ENCODE results near the gene FGGY.
"Not testable (repeated sequence)": the region's sequence is repeated elsewhere in the genome, so short reads cannot be mapped to it uniquely, and the experiment has no call there.

DNA sequence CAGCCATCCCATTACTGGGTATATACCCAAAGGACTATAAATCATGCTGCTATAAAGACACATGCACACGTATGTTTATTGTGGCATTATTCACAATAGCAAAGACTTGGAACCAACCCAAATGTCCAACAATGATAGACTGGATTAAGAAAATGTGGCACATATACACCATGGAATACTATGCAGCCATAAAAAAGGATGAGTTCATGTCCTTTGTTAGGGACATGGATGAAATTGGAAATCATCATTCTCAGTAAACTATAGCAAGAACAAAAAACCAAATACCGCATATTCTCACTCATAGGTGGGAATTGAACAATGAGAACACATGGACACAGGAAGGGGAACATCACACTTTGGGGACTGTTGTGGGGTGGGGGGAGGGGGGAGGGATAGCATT, 241.6 kb downstream of the FGGY start:
- TF ChIP-seq, protein P1, sequence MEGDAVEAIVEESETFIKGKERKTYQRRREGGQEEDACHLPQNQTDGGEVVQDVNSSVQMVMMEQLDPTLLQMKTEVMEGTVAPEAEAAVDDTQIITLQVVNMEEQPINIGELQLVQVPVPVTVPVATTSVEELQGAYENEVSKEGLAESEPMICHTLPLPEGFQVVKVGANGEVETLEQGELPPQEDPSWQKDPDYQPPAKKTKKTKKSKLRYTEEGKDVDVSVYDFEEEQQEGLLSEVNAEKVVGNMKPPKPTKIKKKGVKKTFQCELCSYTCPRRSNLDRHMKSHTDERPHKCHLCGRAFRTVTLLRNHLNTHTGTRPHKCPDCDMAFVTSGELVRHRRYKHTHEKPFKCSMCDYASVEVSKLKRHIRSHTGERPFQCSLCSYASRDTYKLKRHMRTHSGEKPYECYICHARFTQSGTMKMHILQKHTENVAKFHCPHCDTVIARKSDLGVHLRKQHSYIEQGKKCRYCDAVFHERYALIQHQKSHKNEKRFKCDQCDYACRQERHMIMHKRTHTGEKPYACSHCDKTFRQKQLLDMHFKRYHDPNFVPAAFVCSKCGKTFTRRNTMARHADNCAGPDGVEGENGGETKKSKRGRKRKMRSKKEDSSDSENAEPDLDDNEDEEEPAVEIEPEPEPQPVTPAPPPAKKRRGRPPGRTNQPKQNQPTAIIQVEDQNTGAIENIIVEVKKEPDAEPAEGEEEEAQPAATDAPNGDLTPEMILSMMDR (IDR thresholded peaks at IDR 0.05; ENCODE audit: low read depth, low read length) = not testable (repeated sequence)
- TF ChIP-seq POLR2A (IDR thresholded peaks at IDR 0.05; ENCODE audit: extremely low read depth, insufficient read length) = not testable (repeated sequence)
